Panc1 (cell line): Measurements from ENCODE around the gene MAG.
"Not testable (repeated sequence)": the region's sequence is repeated elsewhere in the genome, so short reads cannot be mapped to it uniquely, and the experiment has no call there.

Experiments used
- CTCF ChIP-seq: fragments of 450-650 bp; IDR thresholded peaks from 2 replicates; pipeline ENCODE4 v1.5.1; 2017; ENCODE audit warnings: mild to moderate bottlenecking
- REST ChIP-seq, 2 experiments: IDR thresholded peaks; 2 replicates each; pipeline ENCODE4 v1.6.1; 2011 to 2012; ENCODE audit warnings: low read depth in 2 of 2, control low read depth in 1 of 2, low read length in 1 of 2, mild to moderate bottlenecking in 1 of 2, moderate library complexity in 1 of 2; ENCODE audit not compliant: insufficient read depth in 1 of 2

GRCh38 chr19:35358834-35359233, 66.9 kb downstream of the MAG start:
- TF ChIP-seq CTCF; REST (IDR thresholded peaks at IDR 0.05; ENCODE audit: insufficient read depth in 1 of 2, low read depth in 2 of 2, low read length in 1 of 2): not testable (repeated sequence)
